ENCODE measurements around the gene HDGF.

DNA sequence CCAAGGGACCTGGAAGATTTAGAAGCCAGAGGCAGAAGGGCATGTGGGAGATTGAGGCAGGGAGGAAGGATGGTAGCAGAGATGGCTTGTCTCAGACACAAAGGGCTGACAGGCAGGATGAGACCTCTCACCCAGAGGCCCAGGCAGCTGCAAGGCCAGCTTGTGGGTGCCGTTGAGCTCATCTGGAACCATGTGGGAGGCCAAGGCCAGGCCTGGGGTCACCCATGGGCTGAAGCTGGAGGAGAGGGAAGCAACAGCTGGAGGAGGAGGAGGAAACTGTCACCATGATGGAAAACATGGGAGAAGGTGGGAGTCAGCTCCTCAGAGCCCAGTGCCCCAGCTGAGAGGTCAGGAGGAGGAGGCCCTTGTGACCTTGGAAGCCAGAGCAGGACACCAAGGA is 52.5 kb downstream of the HDGF start:
- no peak for TF ChIP-seq TARDBP (IDR thresholded peaks at IDR 0.05)
- no peak for TF ChIP-seq FOXM1 (IDR thresholded peaks at IDR 0.05; ENCODE audit: borderline replicate concordance)
- no peak for TF ChIP-seq SUZ12 (IDR thresholded peaks at IDR 0.05)
- no peak for TF ChIP-seq CTBP1 (IDR thresholded peaks at IDR 0.05; ENCODE audit: borderline replicate concordance)
- TF ChIP-seq, protein P1, sequence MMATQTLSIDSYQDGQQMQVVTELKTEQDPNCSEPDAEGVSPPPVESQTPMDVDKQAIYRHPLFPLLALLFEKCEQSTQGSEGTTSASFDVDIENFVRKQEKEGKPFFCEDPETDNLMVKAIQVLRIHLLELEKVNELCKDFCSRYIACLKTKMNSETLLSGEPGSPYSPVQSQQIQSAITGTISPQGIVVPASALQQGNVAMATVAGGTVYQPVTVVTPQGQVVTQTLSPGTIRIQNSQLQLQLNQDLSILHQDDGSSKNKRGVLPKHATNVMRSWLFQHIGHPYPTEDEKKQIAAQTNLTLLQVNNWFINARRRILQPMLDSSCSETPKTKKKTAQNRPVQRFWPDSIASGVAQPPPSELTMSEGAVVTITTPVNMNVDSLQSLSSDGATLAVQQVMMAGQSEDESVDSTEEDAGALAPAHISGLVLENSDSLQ (IDR thresholded peaks at IDR 0.05) = no peak
- TF ChIP-seq ZNF384 (IDR thresholded peaks at IDR 0.05) = no peak
- no peak for TF ChIP-seq ELF4 (IDR thresholded peaks at IDR 0.05)
- TF ChIP-seq L3MBTL2 (conservative IDR thresholded peaks at IDR 0.05) = no peak
